Left kidney (tissue), 2 donors: ENCODE data around the gene DGKB. TPM values are rescaled to one million over a fixed set of nuclear protein-coding genes. Genes with fewer than 3 reads are reported as not detected.
A peak's percentile ranks its signal among the peaks of the same experiment; 100 is the strongest.

Experiments
- DNase-seq: peaks from one replicate; pipeline ENCODE4 v3.0.0-alpha.2; 2013
- polyA plus RNA-seq: library from polyadenylated mRNA; unstranded; fragments of 120-200 nt; gene quantifications from one replicate; pipeline ENCODE4 v1.2.1, GENCODE V29; 2013; ENCODE audit not compliant: insufficient read length

Gene DGKB
- polyA plus RNA-seq, 1 donor, result 3.6 TPM

GRCh38 chr7:14207711-14208110 lies 694.8 kb downstream of the DGKB start:
- DNase-seq, result no peak

- no peak for DNase-seq
Measured at GRCh38 chr7:14207138-14207537, 695.4 kb downstream of the DGKB start.

DNA sequence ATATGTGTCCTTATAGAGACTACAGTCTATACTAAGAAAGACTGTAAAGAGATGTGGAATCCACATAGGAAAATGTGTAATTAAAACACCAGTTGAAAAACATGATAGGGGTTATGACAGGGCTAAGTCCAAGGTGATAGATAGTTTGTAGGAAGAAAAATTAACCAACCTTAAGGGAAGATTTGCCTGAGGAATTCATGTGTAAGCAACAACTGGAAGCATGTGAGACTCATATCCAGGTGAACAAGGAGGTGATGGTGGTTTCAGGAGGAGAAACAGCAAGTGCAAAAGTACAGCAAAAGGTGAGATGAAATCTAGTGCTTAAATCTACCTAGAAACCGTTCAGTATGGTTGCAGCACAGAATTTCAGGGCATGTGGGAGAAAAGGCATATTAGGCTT lies 696.4 kb downstream of the DGKB start:
- no peak for DNase-seq

DNA sequence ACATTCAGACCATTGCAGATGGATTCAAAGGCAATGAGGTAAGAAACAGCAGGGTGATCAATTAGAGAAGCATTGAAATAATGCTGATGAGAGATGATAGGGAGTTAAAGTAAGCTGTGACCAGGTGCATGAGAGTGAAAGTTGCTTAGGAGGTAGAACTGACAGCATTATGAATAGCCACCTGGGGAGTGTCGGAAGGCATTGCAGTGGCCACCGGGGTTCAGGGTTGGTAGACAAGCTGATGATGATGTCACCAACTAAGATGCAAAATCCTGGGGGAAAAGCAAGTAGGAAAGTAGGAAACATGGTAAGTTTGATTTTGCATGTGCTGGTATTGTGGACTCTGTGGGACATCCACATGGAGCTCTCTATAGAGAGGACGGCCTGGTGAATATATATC lies 701.2 kb downstream of the DGKB start:
- no peak for DNase-seq

- DNase-seq, result no peak
Measured at GRCh38 chr7:14199336-14199735, 703.2 kb downstream of the DGKB start.

DNA sequence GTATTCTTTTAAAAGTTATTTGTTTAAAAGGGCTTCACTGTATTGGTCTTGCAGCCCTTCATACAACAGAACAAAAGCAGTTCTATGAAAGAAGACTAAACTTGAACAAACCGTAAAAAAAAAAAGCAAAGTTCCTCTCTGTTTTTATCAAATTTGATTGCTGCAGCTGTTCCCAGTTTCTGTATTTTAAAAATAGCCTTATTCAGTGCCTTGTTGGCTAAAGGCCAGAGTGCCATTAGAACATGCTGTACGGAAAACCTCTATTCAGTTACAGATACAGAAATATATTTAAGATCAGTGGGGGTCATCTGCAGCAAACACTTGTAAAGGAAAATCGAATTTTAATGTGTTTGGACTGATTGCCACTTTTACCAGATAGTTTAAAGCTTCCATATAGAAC lies 705.3 kb downstream of the DGKB start:
- no peak for DNase-seq

GRCh38 chr7:14196555-14196954 lies 706.0 kb downstream of the DGKB start:
- no peak for DNase-seq

DNA sequence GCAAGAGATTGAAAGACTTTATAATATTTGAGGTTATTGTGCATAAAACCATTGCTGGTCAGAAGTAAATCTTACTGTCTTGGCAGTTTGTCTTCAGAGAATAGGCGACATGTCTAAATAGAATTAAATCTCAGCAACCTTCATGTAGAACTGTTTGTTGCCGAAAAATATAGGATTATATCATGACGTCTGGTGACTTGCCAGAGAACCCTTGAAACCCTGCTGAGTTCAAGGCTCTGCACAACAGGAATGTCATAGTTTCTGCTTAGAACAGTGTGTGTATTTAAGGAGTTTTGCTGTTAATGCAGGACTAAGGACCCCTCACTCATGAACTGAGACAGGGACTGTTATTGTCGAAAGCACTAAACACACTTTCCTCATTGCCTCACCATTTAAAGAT lies 706.7 kb downstream of the DGKB start:
- DNase-seq, result no peak

DNA sequence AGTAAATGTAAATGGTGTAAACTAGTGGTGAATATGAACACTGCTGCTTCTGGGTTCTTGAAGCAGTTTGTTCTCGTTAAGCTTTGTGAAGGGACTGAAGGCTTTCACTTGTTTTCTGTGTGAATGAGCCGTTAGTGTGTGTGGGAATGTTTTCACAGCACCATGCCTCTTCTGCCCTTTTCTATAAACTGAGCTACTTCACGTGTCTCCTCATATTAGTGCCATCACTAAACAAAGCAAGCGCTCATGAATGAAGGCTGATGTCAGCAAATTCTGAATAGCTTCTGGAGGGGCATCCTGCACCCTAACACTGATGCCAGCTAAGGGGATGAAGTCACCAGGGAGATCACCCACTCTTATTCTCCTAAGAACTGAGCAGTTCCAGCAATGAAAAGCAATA lies 707.5 kb downstream of the DGKB start:
- DNase-seq, result no peak

DNA sequence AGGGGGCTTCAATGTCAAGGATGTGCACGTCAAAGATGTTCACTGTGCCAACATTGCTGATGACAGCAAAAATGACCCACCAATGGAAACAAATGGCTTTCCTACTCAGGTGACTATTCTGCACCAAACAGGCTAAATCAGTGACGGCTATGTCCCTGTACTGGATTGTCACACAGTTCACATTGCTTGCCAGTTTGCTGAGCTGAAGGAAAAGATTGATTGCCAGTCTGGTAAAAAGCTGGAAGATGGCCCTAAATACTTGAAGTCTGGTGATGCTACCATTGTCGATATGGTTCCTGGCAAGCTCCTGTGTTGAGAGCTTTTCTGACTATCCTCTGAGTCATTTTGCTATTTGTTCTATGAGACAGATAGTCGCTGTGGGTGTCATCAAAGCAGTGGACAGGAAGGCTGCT lies 710.9 kb downstream of the DGKB start:
- no peak for DNase-seq

GRCh38 chr7:14184292-14184864 lies 718.2 kb downstream of the DGKB start:
- DNase-seq, result no peak

GRCh38 chr7:14179781-14180180 lies 722.8 kb downstream of the DGKB start:
- DNase-seq, result no peak

DNA sequence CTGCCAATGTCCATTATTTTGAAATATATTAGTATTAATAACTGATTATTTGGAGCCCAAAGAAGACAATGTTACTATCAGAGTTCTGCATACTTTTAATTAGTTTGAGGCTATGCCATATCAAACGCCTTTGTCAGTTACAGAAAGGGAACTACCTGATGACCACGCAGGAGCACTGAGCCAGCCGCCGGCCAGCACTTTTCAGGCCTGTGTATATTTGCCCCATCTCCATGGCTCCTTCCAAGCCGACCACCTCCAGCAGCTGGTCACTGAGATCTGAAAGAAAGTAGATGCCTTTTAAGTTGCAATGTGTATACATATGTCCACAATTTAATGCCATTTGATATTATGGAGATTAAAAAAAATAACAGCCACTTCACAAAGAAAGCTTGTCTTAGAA lies 724.7 kb downstream of the DGKB start:
- DNase-seq, result no peak

GRCh38 chr7:14170872-14171271 lies 731.7 kb downstream of the DGKB start:
- DNase-seq, result no peak

DNA sequence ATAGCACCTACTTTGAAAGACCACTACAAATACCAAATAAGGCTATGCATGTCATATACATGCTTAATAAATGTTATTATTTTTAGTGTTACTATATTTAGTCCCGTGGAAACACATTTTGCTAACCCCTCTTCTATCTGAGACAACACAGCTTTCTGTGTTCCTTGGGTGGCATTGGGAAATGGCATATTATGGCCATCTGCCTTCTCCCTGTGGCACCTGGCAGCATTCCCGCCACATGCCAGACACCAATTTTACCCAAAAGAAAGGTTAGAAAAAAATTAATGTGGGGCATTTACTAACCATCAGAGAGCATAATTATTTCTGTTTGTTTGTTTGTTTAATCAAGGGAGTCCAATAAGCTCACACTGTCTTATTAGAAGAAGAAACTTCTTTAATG lies 744.4 kb downstream of the DGKB start:
- no peak for DNase-seq

DNA sequence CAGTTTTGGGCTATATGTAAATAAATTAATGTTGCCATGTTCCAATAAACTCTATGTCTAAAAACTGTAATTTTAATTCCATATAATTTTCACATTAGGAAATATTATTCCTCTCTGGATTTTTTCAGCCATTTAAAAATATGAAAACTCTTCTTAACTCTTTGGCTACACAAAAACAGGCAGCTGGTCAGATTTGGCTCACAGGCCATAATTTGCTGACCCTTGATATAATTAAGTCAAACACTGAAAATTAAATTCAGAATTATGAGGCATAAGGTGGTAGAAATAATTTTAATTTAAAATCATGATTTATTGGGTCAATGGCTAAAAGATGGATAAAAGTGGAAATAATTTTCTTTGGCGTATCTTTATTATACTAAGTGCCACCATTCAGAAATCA lies 746.1 kb downstream of the DGKB start:
- no peak for DNase-seq

DNA sequence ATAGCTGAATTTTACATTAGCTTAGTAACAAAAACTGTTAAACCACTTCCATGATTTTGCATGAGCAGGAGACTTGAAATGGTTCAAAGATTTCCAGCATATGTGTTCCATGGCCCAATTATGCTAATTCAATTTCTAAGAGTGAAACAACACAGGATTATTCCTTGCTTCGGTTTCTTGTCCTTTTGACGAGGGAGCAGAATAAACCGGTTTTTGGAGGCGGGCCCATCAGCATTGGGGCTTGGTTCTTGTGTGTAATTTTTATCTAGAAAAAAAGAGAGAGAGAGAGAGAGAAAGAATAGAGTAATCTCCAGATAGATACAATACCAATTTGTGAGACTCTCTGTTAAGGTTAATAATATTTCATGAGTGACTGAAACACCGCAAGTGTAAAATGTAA lies 753.6 kb downstream of the DGKB start:
- no peak for DNase-seq

DNA sequence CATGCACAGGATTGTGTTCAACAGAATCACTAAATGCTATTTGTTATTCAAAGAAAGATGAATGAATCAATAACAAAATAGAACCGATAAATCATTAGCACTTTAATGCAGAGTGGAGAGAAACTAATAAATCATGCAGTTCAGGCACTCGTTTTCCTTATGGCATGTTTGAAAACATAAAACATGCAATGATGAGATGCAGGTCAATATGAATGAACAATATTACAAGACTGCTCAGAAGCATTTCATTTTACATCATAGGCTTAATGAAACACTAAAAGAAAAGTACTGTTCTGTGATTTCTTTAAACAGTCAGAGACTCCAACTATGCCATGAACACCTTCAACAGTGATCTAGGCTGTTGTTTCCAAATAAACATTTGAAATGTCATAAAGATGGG lies 755.0 kb downstream of the DGKB start:
- DNase-seq, result no peak

GRCh38 chr7:14144538-14144937 lies 758.0 kb downstream of the DGKB start:
- DNase-seq, result no peak

DNA sequence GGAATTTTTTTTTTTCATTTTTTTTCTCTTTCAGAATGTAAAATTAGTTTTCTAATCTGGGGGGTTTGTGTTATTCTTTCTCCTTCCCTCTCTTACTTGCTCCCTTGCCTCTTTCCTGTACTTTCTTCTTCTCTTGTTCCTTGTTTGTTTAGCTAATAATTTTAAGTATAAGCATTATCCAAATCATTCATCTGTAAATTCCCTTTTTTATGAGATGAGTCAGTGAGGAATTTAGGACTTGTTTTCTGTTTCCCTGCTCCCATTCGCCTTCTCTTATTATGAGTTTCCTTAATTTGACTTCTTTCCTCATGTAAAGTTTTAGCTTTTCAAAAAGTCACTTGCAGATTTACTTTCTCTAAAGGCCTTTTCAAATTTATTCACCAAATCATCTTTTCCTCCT lies 758.4 kb downstream of the DGKB start:
- DNase-seq, result no peak

- no peak for DNase-seq
Measured at GRCh38 chr7:14137676-14138075, 764.9 kb downstream of the DGKB start.

- DNase-seq, result no peak
Measured at GRCh38 chr7:14133752-14134151, 768.8 kb downstream of the DGKB start.

- peak; percentile 10 for DNase-seq
Measured at GRCh38 chr7:14125998-14126397, 776.6 kb downstream of the DGKB start.

- no peak for DNase-seq
Measured at GRCh38 chr7:14124716-14125115, 777.8 kb downstream of the DGKB start.

- DNase-seq, result no peak
Measured at GRCh38 chr7:14123923-14124322, 778.6 kb downstream of the DGKB start.
